ENCODE results near the gene F2.
"Not testable (repeated sequence)": the region's sequence is repeated elsewhere in the genome, so short reads cannot be mapped to it uniquely, and the experiment has no call there.

Gene F2

DNA sequence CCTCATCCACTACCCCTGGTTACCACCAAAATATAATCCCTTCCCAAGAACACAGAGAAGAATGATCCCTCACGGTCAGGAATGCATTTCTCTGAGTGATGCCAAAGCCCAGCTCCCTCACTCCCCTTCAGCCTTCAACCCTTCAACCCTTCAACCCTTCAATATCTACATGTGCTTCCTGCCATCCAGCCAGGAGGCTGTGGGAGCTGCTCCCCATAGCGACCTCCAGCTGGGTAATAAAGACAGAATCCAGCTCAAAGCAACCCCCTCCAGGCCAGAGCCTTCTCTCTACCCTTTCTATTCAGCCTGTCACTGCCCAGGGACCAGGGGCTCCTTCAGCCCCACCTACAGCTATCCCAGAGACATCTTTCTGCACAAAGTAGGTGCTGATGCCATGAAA, 21.3 kb upstream of the F2 start:
- H3K27ac ChIP-seq (ENCODE audit: low read depth, low read length): no peak overlapping the region
- no peaks in the 10 kb centered on the region for H3K9me3 ChIP-seq (ENCODE audit: control insufficient read depth in 1 of 2, low read length in 2 of 2)
- H3K36me3 ChIP-seq (ENCODE audit: control insufficient read depth in 1 of 2, insufficient read depth in 2 of 2, low read length in 2 of 2): peaks cover 29 to 41% of the 10 kb centered on the region in 2 donors
- no peak overlapping the region for H3K9ac ChIP-seq (ENCODE audit: low read depth in 1 of 2, low read length in 2 of 2)
- no peaks in the 10 kb centered on the region for H3K27me3 ChIP-seq (ENCODE audit: control insufficient read depth in 1 of 2, insufficient read depth in 2 of 2, low read length in 2 of 2)
- no peak overlapping the region for H3K4me3 ChIP-seq (ENCODE audit: low read depth in 1 of 2, low read length in 2 of 2)
- peaks cover 23 to 33% of the 10 kb centered on the region in 2 donors for H3K4me1 ChIP-seq (ENCODE audit: control insufficient read depth in 1 of 2, insufficient read depth in 2 of 2, low read length in 2 of 2)

DNA sequence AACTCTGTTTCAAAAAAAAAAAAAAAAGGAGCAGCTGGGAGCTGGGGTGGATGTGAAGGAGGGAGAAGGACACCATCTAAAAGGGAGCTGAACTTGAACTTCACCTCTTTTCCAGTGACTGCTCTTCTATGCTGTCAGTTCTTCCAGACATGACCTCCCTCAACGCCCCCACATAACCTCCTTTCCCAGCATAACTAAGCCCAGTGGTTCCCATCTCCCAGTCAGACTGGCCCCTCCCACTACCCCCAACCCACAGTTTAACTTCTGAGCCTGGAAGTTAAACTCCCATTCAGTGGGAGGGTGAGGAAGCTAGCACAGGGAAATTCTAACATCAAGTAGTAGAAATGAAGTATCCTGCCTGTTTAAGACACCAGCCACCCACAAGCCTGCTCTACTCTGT, 20.4 kb upstream of the F2 start:
- peak overlapping the region in 1 of 2 donors; percentile 99 for H3K4me3 ChIP-seq (ENCODE audit: low read depth in 1 of 2, low read length in 2 of 2)
- H3K27me3 ChIP-seq (ENCODE audit: control insufficient read depth in 1 of 2, insufficient read depth in 2 of 2, low read length in 2 of 2): no peaks in the 10 kb centered on the region
- no peaks in the 10 kb centered on the region for H3K9me3 ChIP-seq (ENCODE audit: control insufficient read depth in 1 of 2, low read length in 2 of 2)
- H3K36me3 ChIP-seq (ENCODE audit: control insufficient read depth in 1 of 2, insufficient read depth in 2 of 2, low read length in 2 of 2): peaks cover 31 to 43% of the 10 kb centered on the region in 2 donors
- H3K27ac ChIP-seq (ENCODE audit: low read depth, low read length): no peak overlapping the region
- H3K4me1 ChIP-seq (ENCODE audit: control insufficient read depth in 1 of 2, insufficient read depth in 2 of 2, low read length in 2 of 2): peaks cover 25 to 37% of the 10 kb centered on the region in 2 donors
- no peak overlapping the region for H3K9ac ChIP-seq (ENCODE audit: low read depth in 1 of 2, low read length in 2 of 2)

DNA sequence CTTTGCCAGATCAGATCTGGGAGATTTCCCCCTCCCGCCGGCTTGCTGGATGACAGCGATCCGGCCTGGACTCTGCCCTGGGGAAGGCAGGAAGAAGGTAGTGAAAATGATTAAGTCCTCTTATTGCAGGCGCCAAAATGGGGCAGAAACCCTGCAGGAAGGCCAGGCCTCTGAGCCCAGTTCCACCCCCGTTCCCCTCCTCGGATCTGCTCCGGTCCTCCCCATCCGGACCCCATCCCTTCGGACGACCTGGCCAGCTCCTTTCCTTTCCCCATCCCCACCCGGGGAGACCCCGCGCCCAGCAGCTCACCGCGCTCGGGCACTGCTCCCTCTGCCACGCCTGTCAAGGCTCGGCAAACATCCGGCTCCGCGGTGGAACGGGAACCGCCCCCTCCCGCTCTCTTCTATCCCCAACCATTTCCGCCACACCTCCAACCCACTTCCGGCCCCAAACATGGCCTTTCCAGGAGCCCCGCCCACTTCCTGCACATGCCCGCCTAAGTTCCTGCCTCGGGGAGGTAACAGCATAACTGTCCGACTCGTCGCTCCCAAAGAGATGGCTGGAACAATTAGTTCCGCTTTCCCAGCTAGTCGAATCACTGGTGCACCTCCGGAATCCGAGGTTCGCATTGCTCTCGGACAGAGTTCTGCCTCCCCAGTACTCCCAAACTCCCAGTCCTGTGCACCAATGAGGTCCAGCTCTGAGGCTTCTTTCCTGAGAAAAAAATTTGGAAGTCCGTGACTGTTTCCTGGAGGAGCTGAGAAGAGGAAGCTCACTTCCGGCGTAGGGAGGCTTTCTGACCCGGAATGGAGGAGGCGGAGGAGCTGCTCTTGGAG, 18.6 kb upstream of the F2 start, which contains the start of the genes ARHGAP1 and ZNF408:
Gene ARHGAP1 (minus strand): TSS at position 379 of the 837 bp plus-strand sequence. CDS start 4,512 bp downstream, outside the sequence.
Gene ZNF408 (plus strand): TSS at position 791 of the 837 bp plus-strand sequence. CDS start 17 bp downstream, at position 808.
- Histone ChIP-seq H3K4me3 (ENCODE audit: low read depth in 1 of 2, low read length in 2 of 2) (peak within 1 kb of the TSS; percentile 92 to 99), H3K9me3 (ENCODE audit: control insufficient read depth in 1 of 2, low read length in 2 of 2) (no peaks in the 10 kb centered on the region), H3K9ac (ENCODE audit: low read depth in 1 of 2, low read length in 2 of 2) (peak within 1 kb of the TSS; percentile 90 to 93), H3K4me1 (ENCODE audit: control insufficient read depth in 1 of 2, insufficient read depth in 2 of 2, low read length in 2 of 2) (peaks cover 25 to 37% of the 10 kb centered on the region in 2 donors), H3K27me3 (ENCODE audit: control insufficient read depth in 1 of 2, insufficient read depth in 2 of 2, low read length in 2 of 2) (no peaks in the 10 kb centered on the region), H3K36me3 (ENCODE audit: control insufficient read depth in 1 of 2, insufficient read depth in 2 of 2, low read length in 2 of 2) (peaks cover 27 to 44% of the 10 kb centered on the region in 2 donors), H3K27ac (ENCODE audit: low read depth, low read length) (peak within 1 kb of the TSS; percentile 66)

GRCh38 chr11:46701078-46701654, 17.8 kb upstream of the F2 start:
- no peaks in the 10 kb centered on the region for H3K27me3 ChIP-seq (ENCODE audit: control insufficient read depth in 1 of 2, insufficient read depth in 2 of 2, low read length in 2 of 2)
- H3K4me1 ChIP-seq (ENCODE audit: control insufficient read depth in 1 of 2, insufficient read depth in 2 of 2, low read length in 2 of 2): peaks cover 25 to 37% of the 10 kb centered on the region in 2 donors
- H3K4me3 ChIP-seq (ENCODE audit: low read depth in 1 of 2, low read length in 2 of 2): peak overlapping the region; percentile 92 to 99
- H3K27ac ChIP-seq (ENCODE audit: low read depth, low read length): peak overlapping the region; percentile 66
- H3K9me3 ChIP-seq (ENCODE audit: control insufficient read depth in 1 of 2, low read length in 2 of 2): no peaks in the 10 kb centered on the region
- H3K36me3 ChIP-seq (ENCODE audit: control insufficient read depth in 1 of 2, insufficient read depth in 2 of 2, low read length in 2 of 2): peaks cover 27 to 44% of the 10 kb centered on the region in 2 donors
- peak overlapping the region; percentile 90 to 93 for H3K9ac ChIP-seq (ENCODE audit: low read depth in 1 of 2, low read length in 2 of 2)

DNA sequence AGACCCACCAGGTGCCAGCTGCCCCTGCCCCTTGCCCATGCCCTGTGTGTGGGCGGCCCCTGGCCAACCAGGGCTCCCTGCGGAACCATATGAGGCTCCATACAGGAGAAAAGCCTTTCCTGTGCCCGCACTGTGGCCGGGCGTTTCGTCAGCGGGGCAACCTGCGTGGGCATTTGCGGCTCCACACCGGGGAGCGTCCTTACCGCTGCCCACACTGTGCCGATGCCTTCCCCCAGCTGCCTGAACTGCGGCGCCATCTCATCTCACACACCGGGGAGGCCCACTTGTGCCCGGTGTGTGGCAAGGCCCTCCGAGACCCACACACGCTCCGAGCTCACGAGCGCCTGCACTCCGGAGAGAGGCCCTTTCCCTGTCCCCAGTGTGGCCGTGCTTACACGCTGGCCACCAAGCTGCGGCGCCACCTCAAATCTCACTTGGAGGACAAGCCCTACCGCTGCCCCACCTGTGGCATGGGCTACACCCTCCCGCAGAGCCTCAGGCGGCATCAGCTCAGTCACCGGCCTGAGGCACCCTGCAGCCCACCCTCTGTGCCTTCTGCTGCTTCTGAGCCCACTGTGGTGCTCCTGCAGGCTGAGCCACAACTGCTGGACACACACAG, 13.8 kb upstream of the F2 start:
- Histone ChIP-seq H3K9me3 (ENCODE audit: control insufficient read depth in 1 of 2, low read length in 2 of 2) (no peaks in the 10 kb centered on the region), H3K27me3 (ENCODE audit: control insufficient read depth in 1 of 2, insufficient read depth in 2 of 2, low read length in 2 of 2) (no peaks in the 10 kb centered on the region), H3K9ac (ENCODE audit: low read depth in 1 of 2, low read length in 2 of 2) (no peak overlapping the region), H3K4me3 (ENCODE audit: low read depth in 1 of 2, low read length in 2 of 2) (no peak overlapping the region), H3K36me3 (ENCODE audit: control insufficient read depth in 1 of 2, insufficient read depth in 2 of 2, low read length in 2 of 2) (peaks cover 33 to 52% of the 10 kb centered on the region in 2 donors), H3K4me1 (ENCODE audit: control insufficient read depth in 1 of 2, insufficient read depth in 2 of 2, low read length in 2 of 2) (peaks cover 11 to 14% of the 10 kb centered on the region in 2 donors), H3K27ac (ENCODE audit: low read depth, low read length) (no peak overlapping the region)

GRCh38 chr11:46706886-46707285, 12.1 kb upstream of the F2 start:
- H3K4me3 ChIP-seq (ENCODE audit: low read depth in 1 of 2, low read length in 2 of 2): no peak overlapping the region
- H3K27me3 ChIP-seq (ENCODE audit: control insufficient read depth in 1 of 2, insufficient read depth in 2 of 2, low read length in 2 of 2): no peaks in the 10 kb centered on the region

GRCh38 chr11:46709351-46709750, 9.7 kb upstream of the F2 start:
- not testable (repeated sequence) for H3K4me3 ChIP-seq (ENCODE audit: low read depth in 1 of 2, low read length in 2 of 2); H3K9me3 ChIP-seq (ENCODE audit: control insufficient read depth in 1 of 2, low read length in 2 of 2); H3K27ac ChIP-seq (ENCODE audit: low read depth, low read length); H3K27me3 ChIP-seq (ENCODE audit: control insufficient read depth in 1 of 2, insufficient read depth in 2 of 2, low read length in 2 of 2); H3K9ac ChIP-seq (ENCODE audit: low read depth in 1 of 2, low read length in 2 of 2); H3K4me1 ChIP-seq (ENCODE audit: control insufficient read depth in 1 of 2, insufficient read depth in 2 of 2, low read length in 2 of 2)
- peaks cover 19 to 31% of the 10 kb centered on the region in 2 donors for H3K36me3 ChIP-seq (ENCODE audit: control insufficient read depth in 1 of 2, insufficient read depth in 2 of 2, low read length in 2 of 2)

More at GRCh38 chr11:46706886-46707285, 12.1 kb upstream of the F2 start:
- Histone ChIP-seq H3K36me3 (ENCODE audit: control insufficient read depth in 1 of 2, insufficient read depth in 2 of 2, low read length in 2 of 2) (peaks cover 33 to 52% of the 10 kb centered on the region in 2 donors), H3K27ac (ENCODE audit: low read depth, low read length) (no peak overlapping the region), H3K4me1 (ENCODE audit: control insufficient read depth in 1 of 2, insufficient read depth in 2 of 2, low read length in 2 of 2) (peaks cover 6 to 7% of the 10 kb centered on the region in 2 donors), H3K9me3 (ENCODE audit: control insufficient read depth in 1 of 2, low read length in 2 of 2) (no peaks in the 10 kb centered on the region), H3K9ac (ENCODE audit: low read depth in 1 of 2, low read length in 2 of 2) (no peak overlapping the region)

DNA sequence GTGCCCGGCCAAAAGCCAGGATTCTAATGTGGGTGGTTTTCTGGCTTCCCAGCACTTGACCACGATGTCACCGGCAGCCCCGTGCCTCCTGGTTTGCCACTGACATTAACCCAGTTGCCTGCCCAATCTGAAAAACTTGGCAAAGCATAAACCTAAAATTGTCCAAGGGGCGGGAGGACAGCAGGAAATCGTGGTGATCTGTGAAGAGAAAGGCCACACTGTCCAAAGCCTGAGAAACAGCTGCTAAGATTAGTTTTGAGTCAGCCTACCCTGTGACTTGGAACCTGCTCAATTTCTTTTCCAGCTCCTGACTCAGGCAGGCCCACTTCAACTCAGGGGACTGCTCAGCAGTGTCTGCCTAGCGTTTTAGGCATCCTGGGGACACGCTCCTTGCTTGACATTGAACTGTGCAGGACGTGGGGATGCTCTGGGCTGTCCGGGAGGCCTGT, 8.2 kb upstream of the F2 start:
- Histone ChIP-seq H3K9me3 (ENCODE audit: control insufficient read depth in 1 of 2, low read length in 2 of 2) (no peaks in the 10 kb centered on the region), H3K27ac (ENCODE audit: low read depth, low read length) (no peak overlapping the region), H3K9ac (ENCODE audit: low read depth in 1 of 2, low read length in 2 of 2) (no peak overlapping the region), H3K4me1 (ENCODE audit: control insufficient read depth in 1 of 2, insufficient read depth in 2 of 2, low read length in 2 of 2) (no peaks in the 10 kb centered on the region), H3K36me3 (ENCODE audit: control insufficient read depth in 1 of 2, insufficient read depth in 2 of 2, low read length in 2 of 2) (peaks cover 7 to 16% of the 10 kb centered on the region in 2 donors), H3K4me3 (ENCODE audit: low read depth in 1 of 2, low read length in 2 of 2) (no peak overlapping the region), H3K27me3 (ENCODE audit: control insufficient read depth in 1 of 2, insufficient read depth in 2 of 2, low read length in 2 of 2) (no peaks in the 10 kb centered on the region)

- Histone ChIP-seq H3K27ac (ENCODE audit: low read depth, low read length) (no peak overlapping the region), H3K9ac (ENCODE audit: low read depth in 1 of 2, low read length in 2 of 2) (no peak overlapping the region), H3K36me3 (ENCODE audit: control insufficient read depth in 1 of 2, insufficient read depth in 2 of 2, low read length in 2 of 2) (peaks cover 5 to 11% of the 10 kb centered on the region in 2 donors), H3K4me1 (ENCODE audit: control insufficient read depth in 1 of 2, insufficient read depth in 2 of 2, low read length in 2 of 2) (no peaks in the 10 kb centered on the region), H3K9me3 (ENCODE audit: control insufficient read depth in 1 of 2, low read length in 2 of 2) (no peaks in the 10 kb centered on the region), H3K27me3 (ENCODE audit: control insufficient read depth in 1 of 2, insufficient read depth in 2 of 2, low read length in 2 of 2) (no peaks in the 10 kb centered on the region), H3K4me3 (ENCODE audit: low read depth in 1 of 2, low read length in 2 of 2) (no peak overlapping the region)
Observed at GRCh38 chr11:46711303-46711702, 7.7 kb upstream of the F2 start.

Measured in duodenal mucosa (tissue), 2 donors.